Dendritic cell treated with granulocyte-macrophage colony-stimulating factor and Interleukin-4, amounts not matched to agents 40 ng/mL and 50 ng/mL, for 4 days (primary cell): ENCODE measurements around the gene SLC43A1.

ENCODE experiments used
- H3K27ac Mint-ChIP-seq: one replicate; pipeline ENCODE4 v1.8.0; 2022; ENCODE audit warnings: mild to moderate bottlenecking, mixed read lengths
- H3K27me3 Mint-ChIP-seq: one replicate; pipeline ENCODE4 v1.8.0; 2022; ENCODE audit warnings: mild to moderate bottlenecking, mixed read lengths
- H3K36me3 Mint-ChIP-seq: one replicate; pipeline ENCODE4 v1.8.0; 2022; ENCODE audit warnings: low read depth, mixed read lengths
- H3K4me1 Mint-ChIP-seq: one replicate; pipeline ENCODE4 v1.8.0; 2022; ENCODE audit warnings: low read depth, mixed read lengths
- H3K4me3 Mint-ChIP-seq: one replicate; pipeline ENCODE4 v1.8.0; 2022; ENCODE audit warnings: mild to moderate bottlenecking, moderate library complexity, mixed read lengths
- H3K9me3 Mint-ChIP-seq: one replicate; pipeline ENCODE4 v1.8.0; 2022; ENCODE audit warnings: mixed read lengths
- intact Hi-C: fragments of 100-400 bp; cut with micrococcal nuclease; formaldehyde crosslinking; loops from one replicate; pipeline ENCODE4 v1.15.0; 2022

The SLC43A1 gene

DNA sequence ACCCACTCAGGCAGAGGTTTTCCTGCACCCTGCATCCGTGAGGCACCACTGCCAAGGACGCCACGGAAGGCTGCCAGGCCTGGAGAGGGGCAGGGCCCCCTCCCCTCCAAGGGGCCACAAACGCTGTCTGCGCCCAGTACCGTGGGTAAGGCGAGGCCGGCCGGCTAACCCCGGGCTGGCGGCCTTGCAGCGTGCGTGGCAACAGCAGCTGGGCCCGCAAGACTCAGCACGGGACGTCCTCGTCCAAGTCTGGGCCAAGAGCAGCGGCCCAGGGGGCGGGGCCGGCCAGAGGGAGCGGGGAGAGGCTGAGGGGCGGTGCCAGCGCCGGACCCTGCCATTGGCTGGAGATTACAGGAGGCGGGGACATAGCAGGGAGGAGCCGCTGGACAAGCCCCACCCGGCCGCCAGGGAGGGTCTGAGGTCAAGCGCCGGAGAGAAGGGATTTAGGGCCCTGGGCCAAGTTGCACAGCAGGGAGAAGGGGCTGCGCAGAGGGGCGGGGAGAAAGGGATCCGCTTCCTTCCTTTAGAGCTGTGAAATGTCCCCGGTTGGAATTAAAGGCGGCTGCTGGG lies 16.0 kb downstream of the SLC43A1 start:
- Mint-ChIP-seq H3K4me3 (peak overlapping the region; percentile 33), H3K27me3 (no peaks in the 10 kb centered on the region), H3K27ac (peak overlapping the region; percentile 26), H3K4me1 (peaks cover 9% of the 10 kb centered on the region), H3K36me3 (peaks cover 4% of the 10 kb centered on the region), H3K9me3 (no peaks in the 10 kb centered on the region)
- intact Hi-C loops = no loop called here

- Mint-ChIP-seq H3K4me3 (no peak overlapping the region), H3K9me3 (no peaks in the 10 kb centered on the region), H3K36me3 (peaks cover 4% of the 10 kb centered on the region), H3K4me1 (peaks cover 9% of the 10 kb centered on the region), H3K27me3 (no peaks in the 10 kb centered on the region), H3K27ac (no peak overlapping the region)
- intact Hi-C loops = no loop called here
Measured at GRCh38 chr11:57498540-57498939, 17.0 kb downstream of the SLC43A1 start.

DNA sequence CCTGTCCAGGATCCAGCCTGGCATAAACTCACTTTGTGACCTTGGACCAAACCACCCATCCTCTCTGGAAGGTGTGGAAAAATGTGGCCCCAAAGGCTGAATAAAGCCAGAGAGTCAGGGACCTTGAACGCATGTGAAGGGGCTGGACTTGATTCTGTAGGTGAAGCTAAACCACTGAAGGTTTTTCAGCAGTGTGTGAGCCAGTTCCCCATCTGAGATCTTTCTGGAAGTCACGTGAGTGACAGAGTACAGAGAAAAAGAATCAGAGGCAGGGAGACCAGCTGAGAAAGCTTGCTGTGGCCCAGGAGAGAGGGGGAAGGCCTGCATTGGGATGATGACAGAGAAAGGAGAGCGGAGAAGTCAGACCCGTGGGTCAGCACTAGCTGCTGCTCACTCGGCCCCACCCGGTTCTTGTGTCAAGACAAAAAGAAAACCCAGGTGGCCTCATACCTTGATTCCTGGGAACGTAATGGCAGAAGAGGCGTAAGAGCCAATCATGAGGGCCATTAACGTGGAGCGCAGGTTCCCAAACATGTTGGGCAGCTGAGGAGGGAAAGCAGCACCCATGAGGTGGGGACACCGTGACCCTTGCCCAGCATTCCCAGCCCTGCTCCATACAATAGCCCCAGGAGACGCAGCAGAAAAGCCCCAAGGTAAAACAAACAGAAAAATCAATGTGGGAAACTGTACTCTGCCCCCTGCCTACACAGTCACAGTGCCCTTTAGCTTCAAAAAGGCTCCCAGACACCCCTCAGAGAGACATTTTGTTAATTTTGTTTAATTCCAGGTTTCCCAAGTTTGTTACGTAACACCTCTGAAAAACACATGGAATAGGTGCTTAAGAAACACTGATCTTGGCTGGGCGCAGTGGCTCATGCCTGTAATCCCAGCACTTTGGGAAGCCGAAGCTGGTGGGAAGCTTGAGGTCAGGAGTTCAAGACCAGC lies 17.9 kb downstream of the SLC43A1 start:
- Mint-ChIP-seq H3K4me1 (peaks cover 9% of the 10 kb centered on the region), H3K4me3 (no peak overlapping the region), H3K9me3 (no peaks in the 10 kb centered on the region), H3K36me3 (peaks cover 4% of the 10 kb centered on the region), H3K27ac (no peak overlapping the region), H3K27me3 (no peaks in the 10 kb centered on the region)
- intact Hi-C loops = no loop called here

DNA sequence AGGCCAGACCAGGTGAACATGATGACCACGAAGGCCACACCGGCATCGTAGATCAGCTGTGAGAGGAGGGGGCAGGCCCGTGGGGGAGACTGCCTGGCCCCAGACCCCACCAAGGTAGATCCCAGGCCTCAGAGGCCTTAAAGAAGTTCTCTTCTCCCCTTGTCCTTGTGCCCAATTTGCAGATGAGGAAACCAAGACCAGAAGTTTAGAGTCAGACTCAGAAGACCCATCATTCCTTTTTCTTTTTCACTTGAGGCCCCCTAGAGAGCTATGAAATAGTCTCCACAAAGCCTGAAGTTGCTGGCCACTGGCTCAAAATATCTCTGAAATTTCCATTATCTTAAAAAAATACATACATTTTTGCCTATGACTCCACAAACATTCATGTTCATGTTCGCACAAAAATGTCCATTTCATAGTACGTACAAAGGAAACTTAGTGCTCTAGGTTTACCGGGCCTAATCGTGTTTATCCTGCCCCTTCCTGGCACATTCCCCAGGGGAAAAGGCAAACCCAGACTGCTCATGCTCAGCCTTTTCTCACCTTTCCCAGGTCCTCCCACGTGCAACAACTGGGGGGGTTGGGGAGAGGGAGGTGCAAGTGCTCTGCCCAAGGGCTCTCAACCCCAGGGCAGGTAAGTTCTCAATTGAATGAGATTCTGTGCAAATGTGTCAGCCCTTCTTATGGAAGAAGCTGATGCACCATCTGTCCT lies 19.2 kb downstream of the SLC43A1 start:
- intact Hi-C loops = loop anchor here (1.0 kb wide), 1 partner anchor 27 kb away; no protein-coding TSS in a partner anchor
- Mint-ChIP-seq H3K9me3 (no peaks in the 10 kb centered on the region), H3K27ac (no peak overlapping the region), H3K27me3 (no peaks in the 10 kb centered on the region), H3K36me3 (peaks cover 5% of the 10 kb centered on the region), H3K4me1 (peaks cover 9% of the 10 kb centered on the region), H3K4me3 (no peak overlapping the region)

GRCh38 chr11:57493507-57494503 lies 21.7 kb downstream of the SLC43A1 start:
- Mint-ChIP-seq H3K4me3 (no peak overlapping the region), H3K27ac (no peak overlapping the region)

DNA sequence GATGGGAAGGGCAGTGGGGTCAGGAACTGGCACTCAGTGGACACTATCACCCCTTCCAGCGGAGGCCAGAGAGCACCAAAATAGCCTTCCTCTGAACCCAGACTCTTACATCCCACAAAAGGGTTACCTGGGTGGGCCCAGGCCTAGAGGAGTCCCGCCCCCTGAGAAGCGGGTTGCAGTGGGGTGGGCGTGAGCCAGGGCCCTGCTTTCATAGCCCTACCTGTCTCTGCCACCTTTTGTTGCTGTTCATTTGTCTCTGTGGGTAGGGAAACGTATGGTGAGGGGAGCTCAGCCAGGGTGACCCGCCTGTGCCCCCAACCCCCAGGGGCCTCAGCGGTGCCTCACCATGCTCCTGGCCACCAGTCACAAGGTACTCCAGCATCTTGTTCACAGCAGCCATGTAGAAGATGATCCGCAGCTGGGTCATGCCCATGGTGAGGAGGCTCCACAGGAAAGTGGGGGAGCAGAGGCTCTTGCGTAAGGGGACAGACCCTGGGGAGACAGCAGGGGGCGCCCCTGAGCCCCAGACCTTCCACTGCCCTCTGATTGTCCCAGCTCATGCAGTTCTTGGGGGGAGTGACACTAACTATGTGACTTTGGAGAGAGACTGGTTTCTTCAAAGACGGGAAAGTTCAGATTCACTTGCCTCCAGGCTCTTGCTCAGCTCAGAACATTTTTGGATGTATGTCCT lies 24.0 kb downstream of the SLC43A1 start:
- H3K9me3 Mint-ChIP-seq = no peaks in the 10 kb centered on the region
- no peak overlapping the region for H3K27ac Mint-ChIP-seq
- H3K27me3 Mint-ChIP-seq = no peaks in the 10 kb centered on the region
- peaks cover 6% of the 10 kb centered on the region for H3K36me3 Mint-ChIP-seq
- intact Hi-C loops = no loop called here
- no peak overlapping the region for H3K4me3 Mint-ChIP-seq
- H3K4me1 Mint-ChIP-seq = no peaks in the 10 kb centered on the region

More at GRCh38 chr11:57493507-57494503, 21.7 kb downstream of the SLC43A1 start:
- no peaks in the 10 kb centered on the region for H3K4me1 Mint-ChIP-seq
- intact Hi-C loops = loop anchor here (1.0 kb wide), 1 partner anchor 33 kb away; no protein-coding TSS in a partner anchor
- H3K27me3 Mint-ChIP-seq = no peaks in the 10 kb centered on the region
- peaks cover 6% of the 10 kb centered on the region for H3K36me3 Mint-ChIP-seq
- no peaks in the 10 kb centered on the region for H3K9me3 Mint-ChIP-seq

DNA sequence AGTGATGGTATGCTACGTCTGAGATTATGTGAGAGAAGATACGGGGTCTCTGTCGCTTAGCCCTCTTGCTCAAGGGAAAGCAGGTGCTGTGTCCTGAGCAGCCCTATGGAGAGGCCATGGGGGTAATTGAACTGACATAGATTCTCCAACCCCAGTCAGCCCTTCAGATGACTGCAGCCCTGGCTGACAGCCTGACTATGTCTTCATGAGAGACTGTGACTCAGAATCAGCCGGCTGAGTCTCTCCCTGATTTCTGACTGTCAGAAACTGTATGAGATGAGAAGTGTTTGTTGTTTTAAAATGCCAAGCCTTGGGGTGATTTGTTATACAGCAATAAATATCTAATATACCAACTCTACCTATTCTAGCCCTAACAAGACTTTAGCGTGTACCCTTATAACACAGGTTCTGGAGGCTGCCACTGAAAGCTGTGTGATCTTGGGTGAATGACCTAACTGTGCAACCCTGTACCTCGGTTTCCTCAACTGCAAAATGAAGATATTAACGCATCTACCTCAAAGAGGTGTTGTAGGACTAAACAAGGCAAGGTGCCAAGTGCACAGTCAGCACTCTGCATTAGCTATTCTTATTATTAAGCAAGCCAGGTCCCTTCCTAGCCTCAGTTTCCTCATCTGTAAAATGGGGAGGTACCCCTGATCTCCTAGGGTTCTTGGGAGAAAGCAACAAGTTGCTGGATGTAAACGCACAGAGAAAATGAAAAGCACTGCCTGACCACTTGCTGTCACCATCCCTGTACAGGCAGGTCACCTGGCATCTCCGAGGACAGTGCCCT lies 24.9 kb downstream of the SLC43A1 start:
- no peaks in the 10 kb centered on the region for H3K27me3 Mint-ChIP-seq
- no peak overlapping the region for H3K4me3 Mint-ChIP-seq
- H3K4me1 Mint-ChIP-seq = peaks cover 4% of the 10 kb centered on the region
- intact Hi-C loops = no loop called here
- H3K9me3 Mint-ChIP-seq = no peaks in the 10 kb centered on the region
- peaks cover 6% of the 10 kb centered on the region for H3K36me3 Mint-ChIP-seq
- H3K27ac Mint-ChIP-seq = no peak overlapping the region

GRCh38 chr11:57487920-57488659 lies 27.4 kb downstream of the SLC43A1 start:
- no peaks in the 10 kb centered on the region for H3K9me3 Mint-ChIP-seq
- peaks cover 6% of the 10 kb centered on the region for H3K27me3 Mint-ChIP-seq
- H3K36me3 Mint-ChIP-seq = peaks cover 6% of the 10 kb centered on the region
- intact Hi-C loops = no loop called here
- H3K27ac Mint-ChIP-seq = no peak overlapping the region
- no peak overlapping the region for H3K4me3 Mint-ChIP-seq
- H3K4me1 Mint-ChIP-seq = peaks cover 25% of the 10 kb centered on the region

- H3K9me3 Mint-ChIP-seq = no peaks in the 10 kb centered on the region
- peaks cover 34% of the 10 kb centered on the region for H3K4me1 Mint-ChIP-seq
- H3K4me3 Mint-ChIP-seq = no peak overlapping the region
- H3K27ac Mint-ChIP-seq = no peak overlapping the region
- peaks cover 6% of the 10 kb centered on the region for H3K36me3 Mint-ChIP-seq
- intact Hi-C loops = no loop called here
- peaks cover 15% of the 10 kb centered on the region for H3K27me3 Mint-ChIP-seq
Measured at GRCh38 chr11:57487021-57487778, 28.3 kb downstream of the SLC43A1 start.

- H3K36me3 Mint-ChIP-seq = no peaks in the 10 kb centered on the region
- H3K9me3 Mint-ChIP-seq = no peaks in the 10 kb centered on the region
- peaks cover 29% of the 10 kb centered on the region for H3K27me3 Mint-ChIP-seq
- peaks cover 47% of the 10 kb centered on the region for H3K4me1 Mint-ChIP-seq
- H3K4me3 Mint-ChIP-seq = no peak overlapping the region
- no peak overlapping the region for H3K27ac Mint-ChIP-seq
- intact Hi-C loops = no loop called here
Measured at GRCh38 chr11:57485217-57485990, 30.1 kb downstream of the SLC43A1 start.
